NCI-H1436 (cell line): ENCODE data around the gene CDYL2.

Experiments used
- DNase-seq: peaks from one replicate; lab custom pipeline; 2025; lab: John Stamatoyannopoulos, UW

The CDYL2 gene

DNA sequence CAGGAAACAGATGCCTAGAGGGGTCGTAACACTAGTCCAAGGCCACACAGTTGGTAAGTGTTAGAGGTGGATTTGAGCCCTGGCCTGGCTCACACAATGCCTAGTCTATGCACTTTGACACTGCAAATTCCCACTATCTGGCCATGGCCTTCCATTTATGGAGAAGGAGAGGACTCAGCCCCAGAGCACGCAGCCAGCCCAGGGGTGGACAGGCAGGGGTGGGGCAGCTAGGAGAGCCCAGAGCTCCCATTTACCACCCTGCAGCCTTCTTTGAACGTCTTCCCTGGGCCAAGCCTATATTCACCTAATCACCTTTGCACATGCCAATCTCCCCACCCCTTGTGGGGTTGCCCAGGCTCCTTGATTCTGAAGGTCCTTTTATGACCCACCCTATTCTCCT is 182.4 kb downstream of the CDYL2 start:
- no peak for DNase-seq

DNA sequence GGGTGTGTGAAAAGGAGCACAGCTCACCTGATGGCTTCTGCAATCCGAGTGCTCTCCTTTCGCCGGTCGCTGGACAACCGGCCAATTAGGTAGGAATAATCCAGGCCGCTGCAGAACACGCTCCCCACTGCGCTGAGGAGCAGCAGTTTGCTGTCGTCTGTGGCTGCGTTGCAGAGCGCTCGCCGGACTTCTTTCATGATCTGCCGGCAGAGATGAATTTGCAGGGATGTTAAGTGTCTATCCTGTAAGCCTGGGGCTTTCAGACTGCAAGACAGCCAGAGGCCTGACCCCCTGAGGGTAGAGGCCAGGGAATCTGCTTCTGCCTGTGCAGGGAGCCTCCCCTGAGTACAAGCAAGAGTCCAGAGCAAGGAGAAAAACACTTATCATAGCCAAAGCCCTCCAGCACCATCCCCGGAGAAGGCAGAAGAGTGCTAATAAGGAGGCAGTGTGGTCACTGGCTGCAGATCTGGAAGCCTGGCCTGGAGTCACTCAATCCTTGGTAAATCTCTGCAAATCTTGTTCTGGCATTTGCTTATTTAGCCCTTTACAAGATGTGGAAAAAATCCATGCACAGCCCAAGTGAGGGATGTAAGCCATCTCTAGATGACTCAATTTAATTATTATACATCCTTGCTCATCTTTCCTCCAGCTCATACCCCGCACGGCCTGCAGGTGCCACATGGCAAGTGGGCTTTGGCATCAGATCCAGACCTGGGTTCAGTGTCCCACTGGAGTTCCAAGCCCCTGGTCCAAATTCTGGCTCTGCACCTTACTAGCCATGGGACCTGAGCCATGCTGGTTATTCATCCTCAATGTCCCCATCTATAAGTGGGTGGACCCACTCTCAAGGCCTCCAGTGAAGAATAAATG is 183.4 kb downstream of the CDYL2 start:
- no peak for DNase-seq

DNA sequence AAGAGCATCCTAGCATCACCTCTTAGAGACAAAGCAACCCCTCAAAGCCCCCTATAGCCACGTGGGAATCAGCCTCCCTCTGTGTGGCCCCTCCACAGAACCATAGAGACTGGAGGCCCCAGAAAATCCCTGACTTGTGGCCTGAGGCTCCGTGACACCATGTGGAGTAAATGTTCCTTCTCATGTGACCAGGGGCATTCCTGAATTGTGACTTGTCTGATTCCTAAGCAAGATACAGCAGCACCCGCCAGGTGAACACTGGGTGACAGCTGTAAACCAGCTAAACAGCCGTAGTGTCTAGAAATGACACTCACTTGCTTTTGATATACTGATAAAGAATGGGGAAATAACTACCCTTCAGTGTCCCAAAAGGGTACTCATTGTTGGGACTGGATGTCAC is 184.6 kb downstream of the CDYL2 start:
- no peak for DNase-seq

DNA sequence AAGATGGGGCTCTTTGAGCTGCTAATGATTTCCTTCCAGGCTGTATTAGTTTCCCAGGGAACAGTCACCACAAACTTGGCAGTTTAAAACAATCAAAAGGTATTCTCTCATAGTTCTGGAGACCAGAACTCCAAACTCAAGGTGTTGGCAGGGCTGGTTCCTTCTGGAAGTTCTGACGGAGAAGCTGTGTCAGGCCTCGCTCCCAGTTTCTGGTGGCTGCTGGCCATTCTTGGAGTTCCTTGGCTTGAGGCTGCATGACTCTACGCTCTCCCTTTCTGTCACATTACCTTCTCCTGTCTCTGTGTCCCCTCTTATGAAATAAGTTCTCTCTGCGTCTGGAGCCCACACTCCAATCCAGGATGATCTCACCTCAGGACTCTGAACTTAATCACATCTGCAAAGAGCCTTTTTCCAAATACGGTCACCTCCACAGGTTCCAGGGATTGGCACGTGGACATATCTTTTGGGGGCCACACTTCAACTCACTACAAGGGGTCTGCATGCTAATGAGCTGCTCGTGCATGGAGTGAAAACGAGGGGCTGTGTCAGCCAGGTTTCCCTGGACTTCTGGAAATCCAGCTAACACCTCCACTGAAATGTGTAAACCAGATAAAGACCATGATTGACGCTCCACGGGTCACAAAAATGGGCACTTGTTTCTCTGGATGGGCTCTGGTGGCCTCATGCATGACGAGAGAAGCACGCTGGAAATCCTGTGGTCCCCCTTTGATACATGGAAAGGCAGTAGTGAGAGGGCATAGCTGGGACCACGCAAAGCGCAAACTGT is 185.3 kb downstream of the CDYL2 start:
- no peak for DNase-seq

DNA sequence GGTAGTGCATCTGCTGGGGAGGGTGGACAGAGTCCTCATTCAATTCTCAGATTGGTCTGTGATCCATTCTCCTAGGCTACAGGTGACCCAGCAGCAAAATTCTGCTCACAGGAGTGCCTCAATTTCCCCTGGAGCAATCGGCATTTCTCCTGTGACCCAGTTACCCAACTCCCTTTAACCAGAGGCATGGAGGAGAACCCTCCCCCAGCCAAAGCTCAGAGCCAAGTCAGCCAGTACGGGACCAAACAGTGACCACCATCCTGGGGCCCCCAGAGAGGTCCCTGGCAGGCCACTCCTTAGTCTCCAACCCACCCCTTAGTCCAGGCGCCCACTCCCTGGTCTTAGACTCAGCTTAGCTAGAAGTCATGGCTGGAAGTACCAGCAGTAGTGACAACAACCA is 188.0 kb downstream of the CDYL2 start:
- DNase-seq: no peak

DNA sequence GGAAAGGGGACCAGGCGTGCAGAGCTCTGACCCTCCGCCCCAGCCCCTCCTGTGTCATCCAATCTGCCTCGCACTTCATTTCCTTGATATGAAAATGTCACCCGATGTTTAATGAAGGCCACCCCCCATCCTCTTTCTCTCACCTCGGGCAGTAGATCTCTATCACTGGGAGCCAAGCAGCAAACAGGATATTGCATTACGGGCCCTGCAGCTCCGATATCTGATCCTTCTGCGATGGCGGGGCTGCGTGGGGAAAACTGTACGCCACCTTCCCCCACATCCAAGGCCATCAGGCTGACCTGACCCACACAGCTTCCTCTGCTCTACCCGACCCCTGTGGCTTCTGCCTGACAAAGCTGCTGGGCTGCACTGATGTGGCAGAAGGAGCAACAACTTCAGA is 188.7 kb downstream of the CDYL2 start:
- DNase-seq: no peak

DNA sequence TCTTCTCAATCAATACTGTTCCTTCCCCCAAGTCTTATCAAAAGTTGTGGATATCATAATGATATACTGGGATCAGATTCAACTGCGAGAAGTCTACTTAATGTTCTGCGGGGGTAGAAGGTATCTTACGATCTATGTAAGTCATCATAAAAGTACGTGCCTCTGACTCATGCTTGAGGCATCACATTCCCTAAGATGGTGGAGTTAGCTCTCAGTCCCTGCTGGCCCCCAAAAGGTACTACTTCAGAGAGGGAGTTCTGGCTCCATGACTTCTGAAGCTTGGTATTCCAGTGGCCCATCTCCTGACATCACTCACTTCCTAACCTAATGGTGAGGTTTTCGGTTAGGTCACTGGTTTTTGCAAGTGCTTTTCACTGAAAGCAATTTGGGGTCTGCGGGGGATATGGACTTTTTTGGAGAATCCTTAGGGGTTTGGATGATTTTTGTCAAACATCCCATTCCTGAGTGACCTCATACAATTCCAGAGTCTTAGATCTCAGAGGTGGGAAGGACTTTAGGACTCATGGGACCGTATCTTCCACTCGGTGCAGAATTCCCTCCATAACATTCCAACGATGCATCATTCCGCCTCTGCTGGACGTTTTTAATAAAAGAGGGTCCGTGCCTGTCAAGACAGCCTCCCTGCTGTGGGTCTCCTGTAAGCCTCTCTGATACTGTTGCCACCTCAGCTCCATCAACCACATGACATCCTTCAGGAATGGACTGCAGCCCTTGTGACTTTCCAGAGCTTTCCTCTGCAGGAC is 189.3 kb downstream of the CDYL2 start:
- no peak for DNase-seq

DNA sequence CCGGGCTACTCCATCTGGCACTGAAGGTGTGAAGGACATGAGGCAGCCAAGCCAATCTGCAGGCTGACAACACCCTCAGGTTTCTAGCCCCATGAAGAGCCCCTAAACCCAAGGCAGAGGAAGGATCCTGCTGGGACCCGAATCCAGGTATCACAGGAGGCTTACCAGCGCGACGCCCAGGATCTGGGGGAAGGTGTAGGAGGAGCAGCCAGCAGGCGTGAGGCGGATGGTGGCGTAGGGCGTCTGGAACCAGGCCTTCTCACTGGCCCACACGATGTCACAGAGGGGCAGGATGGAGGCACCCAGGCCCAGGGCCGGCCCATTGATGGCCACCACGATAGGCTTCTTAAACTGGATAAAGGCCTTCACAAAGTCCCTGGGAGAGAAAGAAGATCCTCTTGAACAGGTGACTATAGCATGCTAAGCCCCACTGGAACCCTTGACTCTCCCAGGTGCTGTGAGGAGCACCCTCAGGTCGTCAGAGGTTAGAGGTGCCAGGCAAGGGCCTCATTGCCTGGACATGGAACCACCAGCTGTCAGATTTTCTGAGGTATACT is 191.9 kb downstream of the CDYL2 start:
- no peak for DNase-seq

DNA sequence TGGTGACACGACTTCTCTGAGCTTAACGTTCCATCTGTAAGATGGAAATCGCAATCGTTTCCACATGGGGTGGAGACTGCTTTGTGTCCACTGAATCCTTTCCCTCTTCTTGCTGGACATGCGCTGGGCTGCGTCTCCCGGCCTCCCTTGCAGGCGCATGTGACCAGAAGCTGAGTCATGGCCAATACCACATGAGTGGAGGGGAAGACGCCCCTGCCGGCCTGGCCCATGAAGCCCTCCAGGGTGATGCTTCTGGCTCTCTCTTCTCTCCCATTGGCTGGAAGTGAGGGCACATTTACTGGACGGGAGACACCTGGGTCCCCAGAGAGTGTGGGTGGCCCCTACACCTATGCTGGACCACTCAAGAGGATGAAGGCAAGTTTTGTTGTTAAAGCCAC is 192.5 kb downstream of the CDYL2 start:
- no peak for DNase-seq

DNA sequence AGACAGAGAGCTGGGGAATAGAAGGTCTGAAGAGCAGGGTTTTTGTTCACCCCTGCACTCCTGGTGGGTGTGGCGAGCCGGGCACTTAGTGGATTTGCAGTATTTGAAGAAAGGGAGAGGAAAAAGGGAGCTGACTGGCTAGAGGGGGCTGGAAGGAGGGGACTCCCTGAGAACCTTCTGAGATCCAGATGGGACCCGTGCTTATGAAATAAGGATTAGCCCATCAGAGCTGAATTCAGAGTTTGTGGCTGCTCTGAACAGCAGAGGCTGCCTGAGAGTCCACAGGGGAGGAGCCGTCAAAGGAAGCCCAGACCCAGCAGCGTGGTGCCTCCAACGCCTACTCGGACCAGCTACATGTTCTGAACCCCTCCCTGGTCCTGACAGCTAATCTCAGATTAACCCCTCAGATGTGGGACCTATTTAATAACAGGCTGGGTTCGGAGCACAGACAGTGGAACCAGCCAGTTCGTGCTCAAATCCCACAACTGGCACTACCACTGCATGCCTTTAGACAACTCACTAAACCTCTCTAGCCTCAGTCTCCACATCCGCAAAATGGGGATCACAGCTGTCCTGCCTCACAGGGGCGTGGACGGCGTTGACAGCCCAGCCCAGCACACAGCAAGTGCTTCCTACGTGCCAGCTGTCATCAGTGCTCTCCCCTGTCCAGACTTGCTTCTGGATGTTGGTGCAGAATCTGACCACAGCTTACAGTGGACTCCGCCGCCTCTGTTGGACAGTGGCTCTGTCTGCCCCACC is 193.0 kb downstream of the CDYL2 start:
- DNase-seq: no peak

DNA sequence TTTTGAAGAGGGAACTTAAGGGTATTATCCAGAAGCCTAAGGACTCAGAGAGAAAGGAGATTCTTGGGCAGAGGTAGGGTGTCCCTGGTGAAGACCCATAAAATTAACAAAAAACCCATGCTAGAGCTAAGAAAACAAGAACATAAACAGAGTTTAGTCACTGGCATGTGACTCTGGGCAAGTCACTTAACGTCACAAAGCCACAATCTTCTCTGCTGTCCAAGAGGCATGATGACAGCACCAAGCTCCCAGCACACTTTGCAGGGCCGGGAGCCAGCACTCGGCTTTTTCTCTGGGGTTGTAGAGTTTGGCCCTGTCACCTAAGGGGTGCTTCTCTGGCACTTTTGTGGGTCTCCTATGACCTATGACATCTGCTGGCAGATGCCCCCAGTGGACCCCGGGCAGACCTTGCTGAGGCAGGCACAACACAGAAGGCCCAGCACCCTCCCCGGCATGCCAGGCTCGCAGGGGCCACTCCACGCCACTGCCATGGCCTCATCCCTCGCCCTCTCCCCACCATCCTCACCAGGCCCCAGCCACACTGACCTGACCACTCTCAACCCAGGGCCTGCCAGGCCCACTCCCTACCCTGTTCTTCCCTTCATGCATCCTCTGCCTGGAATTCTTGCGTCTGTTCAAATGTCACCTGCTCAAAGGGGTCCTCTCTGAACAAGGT is 193.8 kb downstream of the CDYL2 start:
- DNase-seq: no peak

DNA sequence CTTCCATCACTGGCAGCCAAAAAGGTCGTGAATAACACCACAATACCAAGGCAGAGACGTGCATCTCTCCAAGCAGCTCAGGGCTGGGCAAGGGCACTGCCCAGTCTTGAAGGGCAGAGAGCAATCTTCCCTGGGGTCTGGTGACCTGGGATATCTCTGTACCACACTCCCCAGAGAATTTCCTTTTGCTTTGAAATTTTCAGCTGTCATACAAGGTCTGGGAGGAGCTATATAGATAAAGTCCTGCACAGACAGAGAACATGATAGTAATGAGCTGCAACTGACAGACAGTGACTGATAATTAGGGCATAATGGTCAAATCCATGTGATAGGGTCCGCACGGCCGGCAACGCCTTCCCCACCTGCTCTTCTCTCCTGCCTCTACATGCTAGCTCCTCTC is 195.5 kb downstream of the CDYL2 start:
- DNase-seq: no peak

DNA sequence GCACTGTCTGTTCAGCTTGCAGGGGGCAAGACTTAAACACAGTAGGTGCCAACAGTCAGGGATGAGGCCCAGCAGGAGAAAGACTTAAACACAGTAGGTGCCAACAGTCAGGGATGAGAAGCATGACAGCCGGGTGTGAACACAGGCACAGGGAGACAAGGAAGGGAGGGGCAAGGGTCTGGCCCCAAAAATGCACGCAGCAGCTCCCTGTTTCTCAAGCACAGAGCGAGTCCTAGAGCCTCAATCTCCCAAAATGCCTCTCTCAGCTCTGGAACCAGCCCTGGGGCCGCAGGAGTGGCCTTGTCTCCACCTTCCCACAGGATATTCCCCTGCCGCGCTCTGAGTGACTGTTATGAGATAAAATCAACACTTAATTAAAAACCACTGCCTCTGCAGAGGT is 197.2 kb downstream of the CDYL2 start:
- no peak for DNase-seq

DNA sequence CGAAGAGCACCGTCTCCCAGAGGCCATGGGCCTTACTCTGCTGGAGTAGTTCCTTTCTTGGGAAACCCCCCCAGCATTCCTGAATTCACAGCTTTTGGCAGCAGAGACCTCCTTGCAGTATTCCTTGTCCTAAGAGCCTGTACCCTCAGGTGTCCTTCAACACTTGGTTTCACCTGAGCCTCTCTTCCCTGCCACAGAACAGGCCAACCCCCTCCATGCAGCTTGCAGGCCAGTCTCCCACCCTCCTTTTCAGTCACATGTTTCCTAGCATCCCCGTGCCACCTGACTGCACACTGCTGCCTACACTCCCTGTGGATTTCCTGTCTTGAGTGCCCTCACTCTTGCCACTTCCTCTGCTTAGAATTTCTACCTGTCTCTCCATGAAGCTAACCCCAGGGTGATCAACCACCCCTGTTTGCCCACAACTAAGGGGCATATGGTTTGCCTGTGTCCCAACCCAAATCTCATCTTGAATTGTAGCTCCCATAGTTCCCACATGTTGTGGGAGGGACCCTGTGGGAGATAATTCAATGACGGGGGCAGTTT is 198.1 kb downstream of the CDYL2 start:
- DNase-seq: no peak

DNA sequence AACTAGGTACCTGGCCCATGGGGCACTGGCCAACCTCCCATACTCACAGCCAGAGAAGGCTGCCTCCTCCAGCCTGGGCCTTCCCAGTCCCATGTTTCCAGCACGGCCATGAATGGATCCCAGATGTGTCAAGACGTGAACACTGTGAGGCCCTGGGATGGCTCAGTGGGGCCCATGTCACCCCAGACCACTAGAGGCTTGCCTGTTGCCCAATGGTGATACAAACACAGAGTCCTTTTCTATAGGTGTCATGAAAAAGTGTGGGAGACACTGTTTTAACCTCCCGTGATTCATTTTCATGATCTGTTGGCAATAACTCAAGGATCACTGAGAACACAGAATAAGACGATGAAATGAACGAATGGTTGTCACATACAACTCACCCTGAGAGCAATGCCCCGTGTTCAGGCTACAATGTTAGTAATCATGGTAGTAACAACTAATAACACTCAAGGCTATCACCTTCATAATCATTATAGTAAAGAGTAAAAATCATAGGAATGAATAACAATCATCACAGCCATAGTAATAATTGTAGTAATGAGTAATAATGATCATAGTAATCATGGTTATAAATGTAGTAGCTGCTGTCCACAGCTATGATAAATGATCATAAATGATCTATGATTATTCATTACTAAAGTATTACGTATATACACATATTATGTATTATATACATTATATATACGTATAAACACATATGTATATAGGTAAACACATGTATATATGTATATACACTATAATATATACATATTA is 199.6 kb downstream of the CDYL2 start:
- no peak for DNase-seq

DNA sequence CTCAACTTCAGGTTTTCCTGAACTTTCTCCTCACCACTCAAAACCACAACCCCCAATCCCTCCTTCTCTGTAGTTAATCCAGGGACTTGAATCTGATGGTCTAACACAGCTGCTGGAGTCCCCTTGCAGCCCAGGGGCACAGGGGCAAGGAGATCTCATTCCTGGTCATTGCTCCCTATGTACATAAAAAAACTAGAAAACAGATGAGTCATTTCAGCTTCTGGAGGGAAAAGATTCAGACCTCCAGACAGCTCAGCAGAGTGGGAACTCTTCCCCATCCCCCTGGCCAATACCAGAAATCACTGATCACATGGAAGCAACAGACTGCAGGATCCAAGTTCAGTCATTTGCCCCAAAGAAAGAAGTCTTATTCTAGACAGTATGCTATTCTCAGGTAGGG is 201.5 kb downstream of the CDYL2 start:
- no peak for DNase-seq

DNA sequence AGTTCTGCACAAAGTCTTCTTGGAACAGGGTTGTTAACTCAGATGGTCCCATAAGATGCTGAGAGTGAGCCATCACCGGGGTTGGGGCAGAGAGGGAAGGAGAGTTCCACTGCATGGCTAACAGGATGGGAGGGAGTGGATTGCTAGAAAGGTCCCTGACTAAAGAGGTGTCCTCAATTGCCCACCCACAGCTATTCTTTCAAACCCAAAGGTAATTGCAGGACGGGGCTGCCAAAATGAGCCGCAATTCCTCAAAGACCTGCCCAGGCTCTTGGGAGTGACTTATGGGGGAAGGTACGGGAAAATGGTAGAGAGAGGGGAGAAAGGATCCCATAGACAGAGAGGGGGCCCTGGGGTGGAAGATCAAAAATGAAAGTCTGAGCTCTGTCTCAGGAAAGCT is 203.2 kb downstream of the CDYL2 start:
- no peak for DNase-seq

DNA sequence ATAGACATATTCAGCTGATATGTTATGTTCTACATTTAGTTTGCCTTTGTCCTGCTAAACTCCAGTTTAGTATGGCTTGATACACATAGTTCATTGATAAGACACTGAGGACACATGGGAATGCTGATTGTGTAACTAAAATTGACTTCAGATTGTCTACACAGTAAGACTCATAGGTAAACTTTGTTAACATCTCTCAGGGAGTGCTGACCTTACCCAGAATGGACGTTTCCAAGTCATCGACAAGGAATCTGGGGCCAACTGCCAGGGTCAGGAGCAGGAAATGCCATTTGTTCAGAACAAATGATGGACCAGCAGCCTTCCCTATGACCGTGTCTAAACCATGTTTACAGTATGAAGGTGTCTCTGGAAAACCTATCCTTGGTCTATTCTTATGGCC is 204.9 kb downstream of the CDYL2 start:
- DNase-seq: no peak

DNA sequence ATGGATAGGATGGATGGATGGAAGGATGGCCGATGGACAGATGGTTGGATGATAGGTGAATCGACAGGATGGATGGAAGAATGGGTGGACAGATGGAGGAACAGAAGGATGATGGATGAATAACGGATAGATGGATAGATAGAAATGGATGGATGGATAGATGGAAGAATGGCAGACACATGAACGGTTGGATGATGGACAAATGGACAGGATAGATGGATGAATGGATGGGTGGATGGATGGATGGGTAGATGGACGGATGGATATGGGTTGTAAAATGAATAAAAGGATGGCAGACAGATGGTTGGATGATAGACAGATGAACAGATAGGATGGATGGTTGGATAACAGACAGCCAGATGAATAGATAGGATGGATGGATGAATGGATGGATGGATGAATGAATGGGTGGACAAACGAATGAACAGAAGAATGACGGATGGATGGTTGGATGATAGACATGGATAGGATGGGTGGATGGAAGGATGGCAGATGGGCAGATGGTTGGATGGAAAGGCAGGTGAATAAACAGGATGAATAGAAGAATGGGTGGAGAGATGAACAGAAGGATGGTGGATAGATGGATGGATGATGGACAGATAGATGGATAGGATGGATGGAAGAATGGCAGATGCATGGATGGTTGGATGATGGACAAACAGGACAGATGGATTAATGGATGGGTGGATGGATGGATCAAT is 207.7 kb downstream of the CDYL2 start:
- no peak for DNase-seq
